A549 (cell line): ENCODE results near the gene FNDC10.

ENCODE experiments used
- BCL3 ChIP-seq: fragments of >200 bp; sonication (Bioruptor Twin); formaldehyde crosslinking; IDR thresholded peaks from 3 replicates; pipeline ENCODE4 v1.6.1; 2016
- CEBPB ChIP-seq, 2 experiments: fragments of >200 bp in 1 of 2; sonication (Bioruptor Twin) in 1 of 2; formaldehyde crosslinking in 1 of 2; IDR thresholded peaks; 2 replicates each; pipeline ENCODE4 v1.6.1; 2012 to 2016
- CTCF ChIP-seq: fragments of >200 bp; sonication (Bioruptor Twin); formaldehyde crosslinking; IDR thresholded peaks from 3 replicates; pipeline ENCODE4 v1.5.1; 2016
- JUN ChIP-seq, 2 experiments: fragments of >200 bp; sonication (Bioruptor Twin); formaldehyde crosslinking; IDR thresholded peaks; 2 replicates in 1 of 2; 3 replicates in 1 of 2; pipeline ENCODE4 v1.6.1; 2016 to 2017
- TF ChIP-seq, protein P1 (sequence below): fragments of 150-350 bp; IDR thresholded peaks from 2 replicates; pipeline ENCODE4 v1.6.1; 2014; ENCODE audit warnings: low read depth, mild to moderate bottlenecking, low read length

DNA sequence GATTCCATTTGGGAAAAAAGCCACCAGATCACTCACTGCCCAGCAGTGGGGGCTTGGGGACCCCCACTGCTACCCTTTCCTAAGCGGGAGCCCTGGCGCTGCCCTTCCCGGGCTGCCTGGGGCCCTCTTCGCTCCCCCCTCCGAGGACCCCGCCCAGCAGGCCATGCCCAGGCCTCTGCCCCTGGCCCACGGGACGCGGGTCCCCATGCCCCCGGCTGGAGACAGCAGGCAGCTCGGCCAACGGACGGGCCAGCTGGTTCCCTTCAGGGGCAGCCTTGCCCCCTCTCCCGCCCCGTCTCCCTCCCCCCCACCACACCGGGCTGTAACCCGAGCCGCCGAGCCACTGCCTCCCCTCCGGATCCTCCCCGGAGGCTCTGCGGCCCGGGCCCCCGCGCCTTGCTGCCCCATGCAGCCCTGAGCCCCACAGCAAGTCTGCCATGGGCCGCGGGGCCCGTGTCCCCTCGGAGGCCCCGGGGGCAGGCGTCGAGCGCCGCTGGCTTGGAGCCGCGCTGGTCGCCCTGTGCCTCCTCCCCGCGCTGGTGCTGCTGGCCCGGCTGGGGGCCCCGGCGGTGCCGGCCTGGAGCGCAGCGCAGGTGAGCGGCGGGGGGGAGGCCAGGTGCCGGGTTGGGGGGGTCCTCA is 32.0 kb upstream of the FNDC10 start, which contains the start of gene MMP23B:
- TF ChIP-seq BCL3: no peak
- no peak for TF ChIP-seq JUN (IDR thresholded peaks at IDR 0.05)
- no peak for TF ChIP-seq CTCF
- TF ChIP-seq CEBPB (IDR thresholded peaks at IDR 0.05): no peak
- TF ChIP-seq, protein P1, sequence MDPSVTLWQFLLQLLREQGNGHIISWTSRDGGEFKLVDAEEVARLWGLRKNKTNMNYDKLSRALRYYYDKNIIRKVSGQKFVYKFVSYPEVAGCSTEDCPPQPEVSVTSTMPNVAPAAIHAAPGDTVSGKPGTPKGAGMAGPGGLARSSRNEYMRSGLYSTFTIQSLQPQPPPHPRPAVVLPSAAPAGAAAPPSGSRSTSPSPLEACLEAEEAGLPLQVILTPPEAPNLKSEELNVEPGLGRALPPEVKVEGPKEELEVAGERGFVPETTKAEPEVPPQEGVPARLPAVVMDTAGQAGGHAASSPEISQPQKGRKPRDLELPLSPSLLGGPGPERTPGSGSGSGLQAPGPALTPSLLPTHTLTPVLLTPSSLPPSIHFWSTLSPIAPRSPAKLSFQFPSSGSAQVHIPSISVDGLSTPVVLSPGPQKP: no peak
